ENCODE measurements around the gene CAMK1D. TPM values are rescaled to one million over a fixed set of nuclear protein-coding genes. Genes with fewer than 3 reads are reported as not detected.

CAMK1D gene
- polyA plus RNA-seq, 1 of the 3 experiments (the other 2 are of a cell fraction) = 4.1 TPM

DNA sequence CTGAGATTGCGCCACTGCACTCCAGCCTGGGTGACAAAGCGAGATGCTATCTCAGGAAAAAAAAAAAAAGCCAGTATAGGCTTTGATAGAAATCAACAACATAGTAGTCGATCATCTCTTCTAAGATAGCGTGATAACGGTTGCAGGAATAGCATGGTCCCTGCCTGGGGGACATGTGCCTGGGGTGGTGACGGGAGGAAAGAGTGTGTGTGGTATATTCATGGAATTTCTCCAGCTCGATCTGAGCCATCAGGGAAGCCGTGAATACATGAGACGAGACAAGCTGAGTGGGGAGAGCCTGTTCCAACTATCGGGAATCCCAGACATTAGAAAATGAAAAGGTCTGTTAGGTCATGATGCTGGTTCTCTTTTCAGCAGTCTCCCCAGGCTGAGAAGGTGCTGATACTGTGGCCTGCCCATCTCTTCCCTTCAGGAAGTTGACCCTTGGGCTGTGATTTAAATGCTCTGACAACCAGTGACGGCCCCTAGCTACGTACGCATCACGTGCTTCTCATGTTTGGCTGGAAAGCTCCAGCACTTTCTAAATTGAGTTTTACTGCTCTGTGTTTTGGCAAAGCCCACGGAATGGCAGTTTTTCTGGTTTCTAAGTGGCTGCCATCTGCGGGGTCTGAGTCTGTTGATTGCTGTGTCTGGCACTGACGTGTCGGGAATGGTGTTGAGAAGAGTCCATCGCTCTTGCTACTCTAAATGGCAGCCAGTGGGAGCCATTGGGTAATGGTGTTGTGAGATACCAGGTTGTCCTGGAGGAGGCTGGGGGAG, 422.8 kb downstream of the CAMK1D start:
- no peak overlapping the region for H3K4me3 ChIP-seq (ENCODE audit: low read depth in 2 of 2, low read length in 1 of 2)
- WGBS (ENCODE audit: low lambda C conversion rate) = 88% methylated on average over 19 of the region's 19 CpGs
- H2AFZ ChIP-seq (ENCODE audit: low read depth) = no peak overlapping the region
- H3K27me3 ChIP-seq (ENCODE audit: insufficient read depth) = no peaks in the 10 kb centered on the region
- POLR2A ChIA-PET = no interaction called here
- no peaks in the 10 kb centered on the region for H3K79me2 ChIP-seq (ENCODE audit: insufficient read depth)
- H3K9me3 ChIP-seq = no peaks in the 10 kb centered on the region
- H3F3A ChIP-seq (replicated peaks; ENCODE audit: insufficient read depth) = no peaks in the 10 kb centered on the region
- H3K27ac ChIP-seq (ENCODE audit: low read depth in 2 of 2, low read length in 1 of 2) = no peak overlapping the region
- H3K9me2 ChIP-seq = no peaks in the 10 kb centered on the region
- no peaks in the 10 kb centered on the region for H3K36me3 ChIP-seq (replicated peaks in 1 of 2; ENCODE audit: control insufficient read depth in 1 of 2, insufficient read depth in 2 of 2, low read length in 1 of 2)
- CTCF ChIA-PET = interaction anchor here (1.5 kb wide), 1 partner anchor 10 kb away, joined by 4 read pairs; no protein-coding TSS in a partner anchor
- no peak overlapping the region for H3K4me2 ChIP-seq
- TF ChIP-seq TEAD4 (IDR thresholded peaks at IDR 0.05; ENCODE audit: borderline replicate concordance, insufficient read depth) (no peak), RFX5 (IDR thresholded peaks at IDR 0.05; ENCODE audit: low read length) (no peak), FOXM1 (IDR thresholded peaks at IDR 0.05; ENCODE audit: low read depth) (no peak), RXRA (IDR thresholded peaks at IDR 0.05; ENCODE audit: borderline replicate concordance, low read depth) (no peak), NRF1 (IDR thresholded peaks at IDR 0.05; ENCODE audit: low read depth, low read length) (no peak), EP300 (IDR thresholded peaks at IDR 0.05; ENCODE audit: borderline replicate concordance in 1 of 2, low read depth in 1 of 2, low read length in 1 of 2) (no peak), CHD2 (IDR thresholded peaks at IDR 0.05; ENCODE audit: low read length, partially characterized antibody) (no peak)
- TF ChIP-seq, protein P1, sequence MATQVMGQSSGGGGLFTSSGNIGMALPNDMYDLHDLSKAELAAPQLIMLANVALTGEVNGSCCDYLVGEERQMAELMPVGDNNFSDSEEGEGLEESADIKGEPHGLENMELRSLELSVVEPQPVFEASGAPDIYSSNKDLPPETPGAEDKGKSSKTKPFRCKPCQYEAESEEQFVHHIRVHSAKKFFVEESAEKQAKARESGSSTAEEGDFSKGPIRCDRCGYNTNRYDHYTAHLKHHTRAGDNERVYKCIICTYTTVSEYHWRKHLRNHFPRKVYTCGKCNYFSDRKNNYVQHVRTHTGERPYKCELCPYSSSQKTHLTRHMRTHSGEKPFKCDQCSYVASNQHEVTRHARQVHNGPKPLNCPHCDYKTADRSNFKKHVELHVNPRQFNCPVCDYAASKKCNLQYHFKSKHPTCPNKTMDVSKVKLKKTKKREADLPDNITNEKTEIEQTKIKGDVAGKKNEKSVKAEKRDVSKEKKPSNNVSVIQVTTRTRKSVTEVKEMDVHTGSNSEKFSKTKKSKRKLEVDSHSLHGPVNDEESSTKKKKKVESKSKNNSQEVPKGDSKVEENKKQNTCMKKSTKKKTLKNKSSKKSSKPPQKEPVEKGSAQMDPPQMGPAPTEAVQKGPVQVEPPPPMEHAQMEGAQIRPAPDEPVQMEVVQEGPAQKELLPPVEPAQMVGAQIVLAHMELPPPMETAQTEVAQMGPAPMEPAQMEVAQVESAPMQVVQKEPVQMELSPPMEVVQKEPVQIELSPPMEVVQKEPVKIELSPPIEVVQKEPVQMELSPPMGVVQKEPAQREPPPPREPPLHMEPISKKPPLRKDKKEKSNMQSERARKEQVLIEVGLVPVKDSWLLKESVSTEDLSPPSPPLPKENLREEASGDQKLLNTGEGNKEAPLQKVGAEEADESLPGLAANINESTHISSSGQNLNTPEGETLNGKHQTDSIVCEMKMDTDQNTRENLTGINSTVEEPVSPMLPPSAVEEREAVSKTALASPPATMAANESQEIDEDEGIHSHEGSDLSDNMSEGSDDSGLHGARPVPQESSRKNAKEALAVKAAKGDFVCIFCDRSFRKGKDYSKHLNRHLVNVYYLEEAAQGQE (IDR thresholded peaks at IDR 0.05; ENCODE audit: low read depth, low read length) = no peak
- H3K4me1 ChIP-seq (ENCODE audit: control insufficient read depth in 1 of 2, insufficient read depth in 2 of 2, low read depth in 1 of 2, low read length in 1 of 2) = no peaks in the 10 kb centered on the region; a peak in 1 of 4 replicates
- no peaks in the 10 kb centered on the region for H4K20me1 ChIP-seq (ENCODE audit: insufficient read depth)
- no peak for DNase-seq
- no peak overlapping the region for H3K9ac ChIP-seq

DNA sequence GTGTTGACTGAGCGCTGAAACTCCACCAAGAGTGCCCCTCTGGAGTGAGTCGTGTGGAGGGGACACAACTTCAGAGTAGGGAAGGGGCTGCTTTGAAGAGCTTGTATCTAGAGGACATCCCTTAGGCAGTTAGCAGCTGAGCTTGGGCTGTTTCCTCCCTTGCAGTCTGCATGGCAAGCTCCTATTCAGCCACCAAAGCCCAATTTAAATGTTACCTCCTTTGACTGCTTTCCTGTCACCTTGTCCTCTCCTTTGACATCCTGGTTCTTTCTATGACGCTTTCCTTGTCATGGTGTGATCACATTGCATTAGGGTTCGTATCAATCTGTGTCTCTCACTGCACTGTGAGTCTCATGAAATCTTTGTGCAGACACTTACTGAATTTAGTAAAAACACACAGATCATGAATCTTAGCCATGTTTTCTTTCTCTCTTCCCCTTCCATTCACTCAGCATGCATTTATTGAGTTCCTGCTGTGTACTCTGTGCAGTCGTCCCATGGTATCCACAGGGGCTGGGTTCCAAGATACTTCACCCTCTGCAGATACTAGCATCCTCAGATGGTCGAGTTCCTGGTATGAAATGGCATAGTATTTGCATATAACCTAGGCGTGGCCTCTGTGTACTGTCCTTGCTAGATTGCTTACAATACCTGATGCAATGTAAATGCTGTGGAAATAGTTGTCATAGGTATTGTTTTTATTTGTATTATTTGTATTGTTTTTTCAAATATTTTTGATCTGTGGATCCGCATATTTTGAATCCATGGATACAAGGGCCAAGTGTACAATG, 423.6 kb downstream of the CAMK1D start:
- H3K27ac ChIP-seq (ENCODE audit: low read depth in 2 of 2, low read length in 1 of 2) = no peak overlapping the region
- no peak overlapping the region for H3K4me2 ChIP-seq
- H3F3A ChIP-seq (replicated peaks; ENCODE audit: insufficient read depth) = no peaks in the 10 kb centered on the region
- 75% methylated on average over 8 of the region's 8 CpGs for WGBS (ENCODE audit: low lambda C conversion rate)
- H3K9me3 ChIP-seq = no peaks in the 10 kb centered on the region
- no peaks in the 10 kb centered on the region for H3K36me3 ChIP-seq (replicated peaks in 1 of 2; ENCODE audit: control insufficient read depth in 1 of 2, insufficient read depth in 2 of 2, low read length in 1 of 2)
- CTCF ChIA-PET = interaction anchor here (1.5 kb wide), 1 partner anchor 9 kb away, joined by 4 read pairs; no protein-coding TSS in a partner anchor
- no peak overlapping the region for H2AFZ ChIP-seq (ENCODE audit: low read depth)
- no peak for DNase-seq
- H3K4me3 ChIP-seq (ENCODE audit: low read depth in 2 of 2, low read length in 1 of 2) = no peak overlapping the region
- no peak overlapping the region for H3K9ac ChIP-seq
- H3K27me3 ChIP-seq (ENCODE audit: insufficient read depth) = no peaks in the 10 kb centered on the region
- POLR2A ChIA-PET = no interaction called here
- H3K9me2 ChIP-seq = no peaks in the 10 kb centered on the region
- TF ChIP-seq PBX3 (IDR thresholded peaks at IDR 0.05) = no peak
- no peak for TF ChIP-seq MEF2A (IDR thresholded peaks at IDR 0.05; ENCODE audit: borderline replicate concordance, low read depth)
- no peak for TF ChIP-seq CTCF (IDR thresholded peaks at IDR 0.05)
- no peaks in the 10 kb centered on the region for H4K20me1 ChIP-seq (ENCODE audit: insufficient read depth)
- H3K4me1 ChIP-seq (ENCODE audit: control insufficient read depth in 1 of 2, insufficient read depth in 2 of 2, low read depth in 1 of 2, low read length in 1 of 2) = no peaks in the 10 kb centered on the region; a peak in 1 of 4 replicates
- H3K79me2 ChIP-seq (ENCODE audit: insufficient read depth) = no peaks in the 10 kb centered on the region

Data from SK-N-SH (cell line).